Bronchial epithelial cell (primary cell): ENCODE data around the gene SYTL1. TPM values are rescaled to one million over a fixed set of nuclear protein-coding genes. Genes with fewer than 3 reads are reported as not detected.

ENCODE experiments used
- DNase-seq: peaks from one replicate; pipeline ENCODE4 v3.0.0-alpha.2; 2010; ENCODE audit warnings: low read depth
- FAIRE-seq: peaks from 2 replicates; lab custom pipeline; 2011; peaks lifted over from hg19 to GRCh38; lab: Jason Lieb, UNC
- H3K27me3 ChIP-seq: 2 replicates; pipeline ENCODE4 v1.5.1; 2011; ENCODE audit warnings: low read length; ENCODE audit not compliant: control insufficient read depth, insufficient read depth
- H3K36me3 ChIP-seq: 2 replicates; pipeline ENCODE4 v1.5.1; 2011; ENCODE audit warnings: low read length; ENCODE audit not compliant: control insufficient read depth, insufficient read depth
- H3K4me3 ChIP-seq: 2 replicates; pipeline ENCODE4 v1.5.1; 2011; ENCODE audit warnings: mild to moderate bottlenecking, low read depth, low read length, control low read depth
- total RNA-seq: library from RNA; depleted of rRNA; stranded (reverse); fragments of >200 nt; gene quantifications from 2 replicates; pipeline ENCODE4 v1.2.1, GENCODE V29; 2014
- TF ChIP-seq, protein P1 (sequence below): IDR thresholded peaks from 2 replicates; pipeline ENCODE4 v1.5.1; 2011; ENCODE audit warnings: mild to moderate bottlenecking, moderate library complexity, low read length, control low read depth, inconsistent platforms; ENCODE audit not compliant: insufficient read depth, severe bottlenecking

SYTL1 gene
- total RNA-seq, 1 donor from 2014 or later: 31.9 TPM

DNA sequence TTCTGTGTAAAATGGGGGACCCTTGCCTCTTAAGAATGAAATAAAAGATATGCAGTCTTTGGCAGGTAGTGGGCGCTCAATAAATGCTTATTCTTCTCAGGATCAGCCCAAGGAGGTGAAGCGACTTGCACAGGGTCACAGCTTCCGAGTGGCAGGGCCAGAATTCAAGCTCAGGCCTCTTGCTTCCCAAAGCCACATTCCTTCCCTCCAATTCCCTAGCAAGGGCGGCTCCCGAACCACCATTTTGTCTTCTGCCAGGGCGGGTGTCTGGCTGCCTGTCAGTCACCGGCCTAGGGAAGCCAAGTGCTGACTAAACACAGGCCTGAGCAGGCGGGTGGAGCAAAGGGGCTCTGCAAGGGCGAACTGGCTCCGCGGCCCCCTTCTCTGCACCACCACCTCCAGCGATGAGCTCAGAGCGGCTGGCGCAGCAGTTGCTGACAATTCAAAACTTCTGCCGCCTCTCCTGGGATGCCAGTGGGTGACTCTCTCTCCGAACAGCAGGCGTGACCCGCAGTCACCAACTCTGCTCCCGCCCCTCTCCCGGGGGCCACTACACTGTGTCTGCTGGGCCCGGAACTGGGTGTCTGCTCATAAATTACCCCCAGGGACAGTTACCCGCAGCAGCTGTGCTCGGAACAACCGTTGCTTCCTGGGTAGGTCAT lies 61.4 kb downstream of the SYTL1 start:
- peaks cover 10% of the 10 kb centered on the region for H3K36me3 ChIP-seq
- H3K27me3 ChIP-seq: no peaks in the 10 kb centered on the region
- TF ChIP-seq, protein P1, sequence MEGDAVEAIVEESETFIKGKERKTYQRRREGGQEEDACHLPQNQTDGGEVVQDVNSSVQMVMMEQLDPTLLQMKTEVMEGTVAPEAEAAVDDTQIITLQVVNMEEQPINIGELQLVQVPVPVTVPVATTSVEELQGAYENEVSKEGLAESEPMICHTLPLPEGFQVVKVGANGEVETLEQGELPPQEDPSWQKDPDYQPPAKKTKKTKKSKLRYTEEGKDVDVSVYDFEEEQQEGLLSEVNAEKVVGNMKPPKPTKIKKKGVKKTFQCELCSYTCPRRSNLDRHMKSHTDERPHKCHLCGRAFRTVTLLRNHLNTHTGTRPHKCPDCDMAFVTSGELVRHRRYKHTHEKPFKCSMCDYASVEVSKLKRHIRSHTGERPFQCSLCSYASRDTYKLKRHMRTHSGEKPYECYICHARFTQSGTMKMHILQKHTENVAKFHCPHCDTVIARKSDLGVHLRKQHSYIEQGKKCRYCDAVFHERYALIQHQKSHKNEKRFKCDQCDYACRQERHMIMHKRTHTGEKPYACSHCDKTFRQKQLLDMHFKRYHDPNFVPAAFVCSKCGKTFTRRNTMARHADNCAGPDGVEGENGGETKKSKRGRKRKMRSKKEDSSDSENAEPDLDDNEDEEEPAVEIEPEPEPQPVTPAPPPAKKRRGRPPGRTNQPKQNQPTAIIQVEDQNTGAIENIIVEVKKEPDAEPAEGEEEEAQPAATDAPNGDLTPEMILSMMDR: peak; percentile 45
- no peak overlapping the region for H3K4me3 ChIP-seq
- FAIRE-seq: no peak
- peak; percentile 44 for DNase-seq

Other genes starting within 250 kb of the SYTL1 start
- gene SLC9A1, start 186.9 kb upstream of the SYTL1 start, total RNA-seq: 5.0 and 22.8 TPM in 2 replicates
- gene WDTC1, start 107.4 kb upstream of the SYTL1 start, total RNA-seq: 13.4 and 16.5 TPM in 2 replicates
- 16.5 and 17.1 TPM in 2 replicates for gene TMEM222, start 19.9 kb upstream of the SYTL1 start, total RNA-seq
- 12.1 and 17.2 TPM in 2 replicates for gene MAP3K6, start 24.9 kb downstream of the SYTL1 start, total RNA-seq
- gene FCN3, start 32.8 kb downstream of the SYTL1 start, total RNA-seq: 0.26 TPM in 2 replicates
- 1.1 and 2.9 TPM in 2 replicates for gene CD164L2, start 41.3 kb downstream of the SYTL1 start, total RNA-seq
- gene GPR3, start 50.6 kb downstream of the SYTL1 start, total RNA-seq: not detected in 2 replicates
- gene WASF2, start 148.1 kb downstream of the SYTL1 start, total RNA-seq: 22.1 and 38.3 TPM in 2 replicates